MM.1S (cell line): ENCODE measurements around the gene TP63.

Experiments used
- CTCF ChIP-seq: fragments of 300-600 bp; sonication (generic); IDR thresholded peaks from 2 replicates; pipeline ENCODE4 v1.5.1; 2016; ENCODE audit warnings: antibody characterized with exemption, low read length, mixed read lengths
- EZH2 ChIP-seq: fragments of 300-600 bp; sonication (generic); optimal IDR thresholded peaks from 2 replicates; pipeline ENCODE3; 2017; ENCODE audit warnings: low read depth, mild to moderate bottlenecking, antibody characterized with exemption, low read length, mixed read lengths

GRCh38 chr3:189606774-189607173 is 24.4 kb upstream of the TP63 start:
- no peak for TF ChIP-seq CTCF
- TF ChIP-seq EZH2, result no peak
